GM18907 (cell line): Measurements from ENCODE around the gene B2M.
"Not testable (repeated sequence)": the region's sequence is repeated elsewhere in the genome, so short reads cannot be mapped to it uniquely, and the experiment has no call there.

Source experiments
- ATAC-seq: cut with Tn5 transposase; IDR thresholded peaks from one replicate; pipeline ENCODE4 v1.9.1; 2021; ENCODE audit warnings: mild to moderate bottlenecking, moderate library complexity; ENCODE audit not compliant: unreplicated experiment

The B2M gene

DNA sequence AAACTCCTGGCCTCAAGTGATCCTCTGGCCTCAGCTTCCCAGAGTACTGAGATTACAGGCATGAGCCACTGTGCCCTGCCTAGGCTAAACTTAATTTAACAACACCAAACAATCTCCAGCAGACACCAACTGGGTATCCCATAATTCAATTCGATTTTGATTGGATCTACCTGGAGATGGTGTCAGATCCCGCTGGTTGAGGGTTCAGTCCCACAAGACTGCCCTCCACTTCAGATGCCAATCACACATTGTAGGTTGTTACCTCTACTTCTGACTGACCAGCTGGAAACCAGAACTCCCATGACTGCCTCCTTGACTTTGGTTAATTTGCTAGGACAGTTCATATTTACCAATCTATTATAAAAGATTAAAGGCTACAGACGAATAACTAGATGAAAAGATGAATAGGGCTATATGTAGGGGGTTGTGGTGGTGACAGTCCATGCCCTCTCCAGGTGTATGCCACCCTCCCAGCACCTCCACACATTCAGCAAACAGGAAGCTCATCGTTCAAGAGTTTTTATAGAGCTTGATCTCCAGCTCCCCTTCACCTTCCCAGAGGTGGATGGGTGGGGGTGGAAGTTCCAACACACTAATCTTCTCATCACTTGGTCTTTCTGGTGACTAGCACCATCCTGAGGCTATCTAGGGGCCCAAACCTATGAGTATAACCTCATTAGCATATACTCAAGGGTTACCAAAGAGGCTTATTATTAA lies 9.3 kb downstream of the B2M start:
- ATAC-seq: no peak

DNA sequence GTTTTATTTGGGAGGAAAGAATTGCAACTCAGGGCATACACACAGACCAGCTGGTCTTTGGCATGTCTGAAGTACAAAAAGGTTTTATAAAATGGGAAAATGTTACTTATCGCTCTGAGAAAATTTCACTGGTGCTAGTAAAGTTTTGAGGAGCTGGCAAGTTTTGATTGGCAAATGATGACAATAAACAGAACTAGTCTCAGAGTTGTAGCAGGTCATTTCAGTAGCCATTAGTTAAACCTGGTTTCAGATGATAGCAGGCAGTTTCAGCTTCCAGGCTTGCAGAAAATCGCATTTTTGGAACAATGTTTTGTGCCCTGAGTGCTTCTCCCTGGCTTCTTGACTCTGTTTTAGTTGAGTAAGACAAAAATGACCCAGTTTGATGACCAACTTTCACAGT lies 10.7 kb downstream of the B2M start:
- ATAC-seq: no peak

GRCh38 chr15:44726136-44726535 lies 14.8 kb downstream of the B2M start:
- ATAC-seq: no peak

- ATAC-seq: peak; percentile 42
These were observed 15.5 kb downstream of the B2M start for GRCh38 chr15:44726568-44727484.

- ATAC-seq: no peak
These were observed 16.3 kb downstream of the B2M start for GRCh38 chr15:44727485-44728231.

DNA sequence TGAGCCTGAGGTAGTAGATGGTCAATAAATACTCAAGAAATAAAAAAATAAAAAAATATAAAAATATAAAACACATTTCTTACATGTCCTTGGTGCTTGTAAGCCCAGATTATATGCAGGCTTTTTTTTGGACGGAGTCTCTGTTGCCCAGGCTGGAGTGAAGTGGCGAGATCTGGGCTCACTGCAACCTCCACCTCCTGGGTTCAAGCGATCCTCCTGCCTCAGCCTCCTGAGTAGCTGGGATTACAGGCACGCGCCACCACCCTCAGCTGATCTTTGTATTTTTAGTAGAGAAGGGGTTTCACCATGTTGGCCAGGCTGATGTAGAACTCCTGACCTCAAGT lies 16.9 kb downstream of the B2M start:
- not testable (repeated sequence) for ATAC-seq

DNA sequence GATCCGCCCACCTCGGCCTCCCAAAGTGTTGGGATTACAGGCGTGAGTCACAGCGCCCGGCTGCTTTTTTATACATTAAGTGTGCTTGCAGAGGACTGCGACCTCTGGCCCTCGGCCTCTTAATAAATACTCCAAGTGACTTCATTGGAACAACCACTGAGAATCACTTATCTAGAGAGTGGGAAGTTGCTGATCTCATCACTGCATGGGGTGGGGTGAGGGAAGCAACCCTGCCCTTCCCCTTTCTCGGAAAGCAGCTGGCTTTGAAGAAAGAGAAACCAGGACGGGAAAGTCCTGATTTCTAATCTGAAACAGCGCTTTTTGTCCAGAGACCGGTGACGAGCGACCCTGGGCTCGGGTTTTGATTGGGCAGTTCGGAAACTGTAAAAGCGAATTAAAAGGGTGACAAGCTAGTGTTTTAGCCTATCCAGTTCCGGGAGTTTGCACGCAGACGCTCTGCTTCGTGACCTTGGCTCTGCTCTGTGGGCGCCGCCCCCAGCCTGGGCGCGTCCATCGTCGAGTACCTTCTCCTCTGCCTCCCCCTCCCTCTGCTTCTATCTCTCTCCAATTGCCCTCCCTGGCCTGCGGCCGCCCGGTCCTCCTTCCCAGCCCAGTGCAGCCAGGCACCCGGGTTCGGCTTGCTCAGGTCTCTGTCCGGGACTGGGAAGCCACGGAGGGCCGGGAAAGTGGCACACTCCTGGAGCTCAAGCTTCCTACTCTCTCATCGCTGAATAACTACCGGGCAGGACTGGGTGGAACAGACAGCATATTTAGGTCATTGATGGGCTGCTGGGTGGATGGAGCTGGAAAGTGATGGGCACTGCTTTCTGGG lies 17.5 kb downstream of the B2M start:
- ATAC-seq: peak; percentile 77

DNA sequence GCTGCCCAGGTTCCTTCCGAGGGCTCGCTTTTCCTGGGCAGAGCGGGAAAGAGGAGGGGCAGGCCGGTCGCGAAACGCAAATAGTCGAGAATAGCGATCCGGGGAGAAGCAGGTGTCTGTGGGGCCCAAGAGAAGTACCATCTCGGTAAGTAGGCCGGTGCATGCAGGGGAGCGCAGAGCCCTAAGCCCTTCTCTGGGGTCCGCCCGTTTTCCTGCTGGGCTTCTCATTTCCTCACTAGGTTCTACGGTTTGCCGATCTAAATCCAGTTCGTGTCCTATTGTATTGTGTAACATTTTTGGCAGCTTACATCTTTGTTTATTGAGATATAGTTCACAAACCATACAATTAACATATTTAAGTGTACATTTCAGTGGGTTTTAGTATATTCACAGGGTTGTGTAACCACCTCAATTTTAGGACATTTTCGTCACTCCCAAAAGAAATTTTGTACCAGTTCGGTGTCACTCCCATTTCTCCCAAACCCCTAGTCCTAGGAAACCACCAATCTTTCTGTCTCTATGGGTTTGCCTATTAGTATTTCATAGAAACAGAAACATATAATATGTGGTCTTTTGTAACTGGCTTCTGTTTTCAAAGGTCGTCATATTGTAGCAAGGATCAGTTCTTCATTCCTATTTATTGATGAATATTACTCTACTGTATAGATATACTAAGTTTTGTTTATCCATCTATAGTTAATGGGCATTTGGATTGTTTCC lies 18.3 kb downstream of the B2M start:
- ATAC-seq: no peak

GRCh38 chr15:44734839-44735481 lies 23.6 kb downstream of the B2M start:
- ATAC-seq: no peak

- ATAC-seq: peak; percentile 39
These were observed 24.3 kb downstream of the B2M start for GRCh38 chr15:44735482-44736180.

DNA sequence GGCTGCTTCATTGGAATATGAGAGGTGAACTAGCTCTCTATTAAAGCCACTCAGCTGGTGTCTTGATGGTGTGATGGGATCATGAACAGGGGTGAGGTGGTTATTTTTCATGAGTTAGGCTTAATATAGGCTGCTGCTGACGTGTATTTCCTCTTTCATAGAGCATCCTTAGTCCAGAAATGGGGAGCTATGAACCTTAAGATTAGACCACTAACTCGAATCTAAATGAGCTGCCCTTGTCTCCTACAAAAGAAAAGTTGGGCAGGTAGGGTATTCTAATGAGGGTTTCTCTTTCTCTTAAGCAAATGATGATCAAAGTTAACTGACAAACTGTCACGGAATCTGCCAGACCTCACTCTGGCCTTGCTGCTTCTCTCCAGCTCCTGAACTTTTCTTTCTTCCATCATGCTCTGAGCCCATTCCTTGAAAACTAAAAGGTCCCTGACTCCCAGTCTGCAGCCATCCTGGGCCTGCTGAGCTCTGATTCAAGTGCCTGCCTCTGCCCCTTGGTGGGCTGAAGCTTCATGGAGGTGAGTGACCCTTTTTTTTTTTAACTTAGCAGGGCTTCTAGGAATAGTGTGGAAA lies 25.0 kb downstream of the B2M start, which contains the start of gene TRIM69:
Gene TRIM69 (plus strand): TSS at position 348 of the 585 bp plus-strand sequence. CDS start 177 bp downstream, at position 525.
- peak; percentile 34 for ATAC-seq

- ATAC-seq: no peak
These were observed 27.1 kb downstream of the B2M start for GRCh38 chr15:44738340-44738984.

GRCh38 chr15:44739222-44739847 lies 28.0 kb downstream of the B2M start:
- ATAC-seq: not testable (repeated sequence)

- not testable (repeated sequence) for ATAC-seq
These were observed 32.1 kb downstream of the B2M start for GRCh38 chr15:44743454-44743853.

- ATAC-seq: no peak
These were observed 42.0 kb downstream of the B2M start for GRCh38 chr15:44753345-44753744.

DNA sequence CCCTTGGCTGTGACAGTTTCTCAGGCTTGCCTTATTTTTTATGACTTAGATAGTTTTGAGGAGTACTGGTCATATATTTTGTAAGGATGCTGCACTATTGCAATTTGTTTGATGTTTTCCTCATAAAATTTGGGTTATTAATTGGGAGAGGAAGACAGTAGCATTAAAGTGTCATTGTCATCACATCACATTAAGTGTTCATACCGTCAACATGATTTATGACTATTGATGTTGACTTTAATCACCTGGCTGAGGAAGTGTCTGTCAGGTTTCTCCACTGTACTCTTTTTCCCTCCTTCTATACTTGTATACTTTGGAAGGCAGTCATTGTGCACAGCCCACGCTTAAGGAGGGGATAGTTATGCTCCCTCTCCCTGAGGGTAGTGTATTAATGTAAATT lies 51.9 kb downstream of the B2M start:
- ATAC-seq: no peak

- ATAC-seq: no peak
These were observed 52.5 kb downstream of the B2M start for GRCh38 chr15:44763848-44764247.
